Calu3 (cell line): Measurements from ENCODE around the gene C10orf95. TPM values are rescaled to one million over a fixed set of nuclear protein-coding genes. Genes with fewer than 3 reads are reported as not detected.

Experiments used
- BruUV-seq: library from RNA; stranded (reverse); fragments of 400-500 nt; replicated peaks from 2 replicates; lab custom pipeline; 2021; lab: Mats Ljungman, UMichigan
- CTCF ChIA-PET: fragments of 300-600 bp; sonication (Branson Sonifier 250); formaldehyde crosslinking; loops from one replicate; lab custom pipeline; 2022; ENCODE audit warnings: antibody characterized with exemption; lab: Charles Lee
- DNase-seq: peaks from one replicate; pipeline ENCODE4 v3.0.0; 2022
- H3K27ac Mint-ChIP-seq: one replicate; pipeline ENCODE4 v1.8.0; 2022; ENCODE audit warnings: mixed read lengths; ENCODE audit not compliant: unreplicated experiment
- H3K27me3 Mint-ChIP-seq: one replicate; pipeline ENCODE4 v1.8.0; 2022; ENCODE audit warnings: mixed read lengths; ENCODE audit not compliant: unreplicated experiment
- H3K36me3 Mint-ChIP-seq: one replicate; pipeline ENCODE4 v1.8.0; 2022; ENCODE audit warnings: mild to moderate bottlenecking, moderate library complexity, mixed read lengths; ENCODE audit not compliant: insufficient read depth, unreplicated experiment
- H3K4me1 Mint-ChIP-seq: one replicate; pipeline ENCODE4 v1.8.0; 2022; ENCODE audit warnings: mild to moderate bottlenecking, low read depth, mixed read lengths; ENCODE audit not compliant: unreplicated experiment
- H3K4me3 Mint-ChIP-seq: one replicate; pipeline ENCODE4 v1.8.0; 2022; ENCODE audit warnings: mild to moderate bottlenecking, low read depth, moderate library complexity, mixed read lengths; ENCODE audit not compliant: unreplicated experiment
- H3K9me3 Mint-ChIP-seq: one replicate; pipeline ENCODE4 v1.8.0; 2022; ENCODE audit warnings: low read depth, mixed read lengths; ENCODE audit not compliant: unreplicated experiment
- intact Hi-C: fragments of 100-400 bp; cut with micrococcal nuclease; formaldehyde crosslinking; loops from one replicate; pipeline ENCODE4 v1.10.0; 2022; ENCODE audit not compliant: unreplicated experiment
- total RNA-seq: library from RNA; stranded (reverse); gene quantifications from 2 replicates; pipeline ENCODE4 v1.2.3, GENCODE V29; 2022
- TF ChIP-seq, protein P1 (sequence below): fragments of 200-600 bp; IDR thresholded peaks from one replicate; pipeline ENCODE4 v1.8.0; 2022; ENCODE audit warnings: antibody characterized with exemption; ENCODE audit not compliant: unreplicated experiment

The C10orf95 gene
- total RNA-seq, 1 experiment from 2014 or later = 0.57 TPM

DNA sequence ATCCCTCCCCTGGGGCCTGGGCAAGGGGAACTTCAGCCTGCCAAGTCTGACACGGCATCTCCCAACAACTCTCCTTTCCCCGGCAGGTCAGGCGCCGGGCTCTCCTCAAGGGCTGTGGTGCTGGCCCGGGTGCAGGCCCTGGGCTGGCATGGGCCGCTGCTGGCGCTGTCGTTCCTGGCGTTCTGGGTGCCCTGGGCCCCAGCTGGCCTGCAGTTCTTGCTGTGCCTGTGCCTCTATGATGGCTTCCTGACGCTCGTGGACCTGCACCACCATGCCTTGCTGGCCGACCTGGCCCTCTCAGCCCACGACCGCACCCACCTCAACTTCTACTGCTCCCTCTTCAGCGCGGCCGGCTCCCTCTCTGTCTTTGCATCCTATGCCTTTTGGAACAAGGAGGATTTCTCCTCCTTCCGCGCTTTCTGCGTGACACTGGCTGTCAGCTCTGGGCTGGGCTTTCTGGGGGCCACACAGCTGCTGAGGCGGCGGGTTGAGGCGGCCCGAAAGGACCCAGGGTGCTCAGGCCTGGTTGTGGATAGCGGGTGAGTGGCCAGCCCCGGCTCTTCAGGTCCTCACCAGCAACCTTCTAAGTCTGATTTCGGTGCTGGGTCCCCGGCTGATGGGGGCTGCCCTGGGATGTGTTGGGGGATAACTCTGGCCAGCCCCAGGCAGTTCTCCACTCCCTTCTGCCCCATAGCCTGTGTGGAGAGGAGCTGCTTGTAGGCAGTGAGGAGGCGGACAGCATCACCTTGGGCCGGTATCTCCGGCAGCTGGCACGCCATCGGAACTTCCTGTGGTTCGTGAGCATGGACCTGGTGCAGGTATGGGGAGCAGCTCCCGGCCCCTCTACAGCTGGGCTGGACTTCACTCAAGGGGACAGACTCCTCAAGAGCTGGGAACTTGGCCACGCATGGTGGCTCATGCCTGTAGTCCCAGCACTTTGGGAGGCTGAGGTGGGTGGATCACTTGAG, 19.5 kb upstream of the C10orf95 start:
- no peaks in the 10 kb centered on the region for H3K27me3 Mint-ChIP-seq
- TF ChIP-seq, protein P1, sequence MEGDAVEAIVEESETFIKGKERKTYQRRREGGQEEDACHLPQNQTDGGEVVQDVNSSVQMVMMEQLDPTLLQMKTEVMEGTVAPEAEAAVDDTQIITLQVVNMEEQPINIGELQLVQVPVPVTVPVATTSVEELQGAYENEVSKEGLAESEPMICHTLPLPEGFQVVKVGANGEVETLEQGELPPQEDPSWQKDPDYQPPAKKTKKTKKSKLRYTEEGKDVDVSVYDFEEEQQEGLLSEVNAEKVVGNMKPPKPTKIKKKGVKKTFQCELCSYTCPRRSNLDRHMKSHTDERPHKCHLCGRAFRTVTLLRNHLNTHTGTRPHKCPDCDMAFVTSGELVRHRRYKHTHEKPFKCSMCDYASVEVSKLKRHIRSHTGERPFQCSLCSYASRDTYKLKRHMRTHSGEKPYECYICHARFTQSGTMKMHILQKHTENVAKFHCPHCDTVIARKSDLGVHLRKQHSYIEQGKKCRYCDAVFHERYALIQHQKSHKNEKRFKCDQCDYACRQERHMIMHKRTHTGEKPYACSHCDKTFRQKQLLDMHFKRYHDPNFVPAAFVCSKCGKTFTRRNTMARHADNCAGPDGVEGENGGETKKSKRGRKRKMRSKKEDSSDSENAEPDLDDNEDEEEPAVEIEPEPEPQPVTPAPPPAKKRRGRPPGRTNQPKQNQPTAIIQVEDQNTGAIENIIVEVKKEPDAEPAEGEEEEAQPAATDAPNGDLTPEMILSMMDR = no peak
- H3K4me3 Mint-ChIP-seq = no peak overlapping the region
- H3K36me3 Mint-ChIP-seq = peaks cover 13% of the 10 kb centered on the region
- H3K4me1 Mint-ChIP-seq = no peaks in the 10 kb centered on the region
- BruUV-seq = no TSS peak
- intact Hi-C loops = no loop called here
- DNase-seq = no peak
- no peak overlapping the region for H3K27ac Mint-ChIP-seq
- CTCF ChIA-PET = interaction anchor here (0.6 kb wide), 1 partner anchor 40 kb away, joined by 3 read pairs; no protein-coding TSS in a partner anchor
- no peaks in the 10 kb centered on the region for H3K9me3 Mint-ChIP-seq

DNA sequence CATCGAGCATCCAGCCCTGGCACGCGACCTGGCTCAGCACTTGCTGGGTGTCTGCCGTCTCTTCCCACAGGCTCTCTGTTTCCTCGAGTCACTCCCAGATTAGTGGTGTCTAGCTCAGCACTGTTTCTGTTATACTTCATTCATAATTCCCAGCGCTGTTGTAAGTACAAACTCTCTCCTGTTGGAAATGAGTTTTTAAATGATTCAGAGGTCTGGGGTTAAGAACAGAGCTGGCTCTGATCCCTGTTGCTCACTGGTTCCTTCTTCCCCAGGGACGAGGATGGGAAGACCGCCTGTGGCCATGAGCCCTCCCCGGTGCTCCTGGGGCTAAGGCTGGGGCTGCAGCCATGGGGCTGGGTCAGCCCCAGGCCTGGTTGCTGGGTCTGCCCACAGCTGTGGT, 17.3 kb upstream of the C10orf95 start:
- CTCF ChIA-PET = interaction anchor here (0.7 kb wide), 1 partner anchor 36 kb away, joined by 4 read pairs; the partner anchor contains the start of gene CUEDC2
- DNase-seq = no peak

DNA sequence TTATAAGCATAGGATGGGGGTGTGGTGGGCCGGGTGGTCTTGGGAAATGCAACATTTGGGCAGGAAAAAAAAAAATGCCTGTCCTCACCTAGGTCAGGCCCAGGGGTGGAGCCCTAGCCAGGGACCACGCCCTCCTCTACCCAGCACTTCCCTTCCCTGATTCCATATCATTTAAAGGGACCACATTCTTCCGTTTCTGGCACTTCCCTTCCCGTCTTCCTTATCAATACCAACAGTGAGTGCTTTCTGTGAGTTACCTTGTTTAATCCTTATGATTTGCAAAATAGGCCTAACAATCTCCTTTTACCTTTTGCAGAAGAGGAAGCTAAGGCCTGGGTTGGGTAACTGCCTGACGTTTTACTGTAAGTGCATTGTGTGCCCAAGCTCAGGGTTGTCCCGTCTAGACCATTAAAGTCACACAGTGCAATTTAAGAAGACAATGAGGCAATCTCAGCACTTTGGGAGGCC, 16.7 kb upstream of the C10orf95 start:
- Mint-ChIP-seq H3K27me3 (no peaks in the 10 kb centered on the region), H3K4me3 (no peak overlapping the region), H3K36me3 (peaks cover 6% of the 10 kb centered on the region), H3K9me3 (no peaks in the 10 kb centered on the region), H3K4me1 (peaks cover 10% of the 10 kb centered on the region), H3K27ac (no peak overlapping the region)
- BruUV-seq = no TSS peak
- DNase-seq = no peak
- TF ChIP-seq, protein P1 = no peak
- CTCF ChIA-PET = no interaction called here
- intact Hi-C loops = no loop called here

More for the DNA sequence above, 17.3 kb upstream of the C10orf95 start:
- Mint-ChIP-seq H3K4me1 (peaks cover 3% of the 10 kb centered on the region), H3K27ac (no peak overlapping the region), H3K27me3 (no peaks in the 10 kb centered on the region), H3K36me3 (no peaks in the 10 kb centered on the region), H3K9me3 (no peaks in the 10 kb centered on the region), H3K4me3 (no peak overlapping the region)
- intact Hi-C loops = no loop called here
- TF ChIP-seq, protein P1 = no peak
- no TSS peak for BruUV-seq

DNA sequence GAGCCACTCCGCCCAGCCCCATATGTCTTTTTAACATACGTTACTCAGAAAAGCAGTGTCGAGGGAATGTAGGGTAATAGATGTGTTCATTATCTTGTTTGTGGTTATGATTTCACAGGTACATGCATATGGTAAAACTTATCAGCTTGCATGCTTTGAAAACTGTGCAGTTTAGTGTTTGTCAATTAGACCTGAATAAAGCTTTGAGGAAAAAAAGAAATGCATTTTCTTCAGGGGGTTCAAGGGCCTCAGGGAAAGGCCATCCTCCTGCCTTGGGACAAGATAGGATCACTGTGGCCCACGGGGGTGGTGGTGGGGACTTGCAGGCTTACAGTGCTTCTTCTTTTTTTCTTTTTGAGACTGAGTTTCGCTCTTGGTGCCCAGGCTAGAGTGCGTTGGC, 16.0 kb upstream of the C10orf95 start:
- BruUV-seq = no TSS peak
- CTCF ChIA-PET = no interaction called here
- no peak for DNase-seq
- Mint-ChIP-seq H3K9me3 (no peaks in the 10 kb centered on the region), H3K27me3 (no peaks in the 10 kb centered on the region), H3K4me3 (no peak overlapping the region), H3K4me1 (peaks cover 16% of the 10 kb centered on the region), H3K27ac (no peak overlapping the region), H3K36me3 (peaks cover 7% of the 10 kb centered on the region)
- TF ChIP-seq, protein P1 = no peak
- intact Hi-C loops = no loop called here
